H1 (cell line): ENCODE measurements around the gene PKIB. TPM values are rescaled to one million over a fixed set of nuclear protein-coding genes. Genes with fewer than 3 reads are reported as not detected.

Source experiments
- CTCF ChIA-PET: fragments of 300-600 bp; sonication (Branson Sonifier 250); formaldehyde crosslinking; loops from one replicate; lab custom pipeline; 2021; ENCODE audit not compliant: partially characterized antibody; lab: Charles Lee
- POLR2A ChIA-PET: fragments of 300-600 bp; sonication (Branson Sonifier 250); formaldehyde crosslinking; loops from one replicate; lab custom pipeline; 2021; ENCODE audit warnings: inconsistent platforms; ENCODE audit not compliant: partially characterized antibody; lab: Charles Lee
- DNase-seq, 2 experiments: peaks; one replicate each; pipeline versions ENCODE4 v3.0.0 to v3.0.0-alpha.2; 2010 to 2022; ENCODE audit warnings: low spot score in 2 of 2, low read depth in 1 of 2, mixed read lengths in 1 of 2
- FAIRE-seq: peaks from 2 replicates; lab custom pipeline; 2011; peaks lifted over from hg19 to GRCh38; lab: Jason Lieb, UNC
- H2AFZ ChIP-seq: 2 replicates; pipeline ENCODE4 v1.8.1; 2012; ENCODE audit warnings: low read length, inconsistent platforms
- H2AK5ac ChIP-seq: 2 replicates; pipeline ENCODE4 v1.6.1; 2013; ENCODE audit warnings: low read depth, low read length
- H2BK120ac ChIP-seq: replicated peaks from 2 replicates; pipeline ENCODE3; 2013; ENCODE audit warnings: low read depth, low read length, inconsistent platforms
- H2BK12ac ChIP-seq: 2 replicates; pipeline ENCODE4 v1.6.1; 2013; ENCODE audit warnings: low read depth, low read length
- H2BK15ac ChIP-seq: 2 replicates; pipeline ENCODE4 v1.6.1; 2013; ENCODE audit warnings: low read length
- H2BK20ac ChIP-seq: 2 replicates; pipeline ENCODE4 v1.6.1; 2013; ENCODE audit warnings: low read length
- H2BK5ac ChIP-seq: 2 replicates; pipeline ENCODE4 v1.6.1; 2013; ENCODE audit warnings: low read depth, low read length
- H3K14ac ChIP-seq: 2 replicates; pipeline ENCODE4 v1.6.1; 2013; ENCODE audit warnings: inconsistent platforms; ENCODE audit not compliant: insufficient read length
- H3K18ac ChIP-seq: 2 replicates; pipeline ENCODE4 v1.6.1; 2013; ENCODE audit warnings: low read length; ENCODE audit errors: extremely low read depth
- H3K23ac ChIP-seq: 2 replicates; pipeline ENCODE4 v1.6.1; 2013; ENCODE audit warnings: inconsistent platforms; ENCODE audit not compliant: insufficient read length
- H3K23me2 ChIP-seq: 2 replicates; pipeline ENCODE4 v1.6.1; 2013; ENCODE audit warnings: low read depth, low read length
- H3K27ac ChIP-seq: 2 replicates; pipeline ENCODE4 v1.6.1; 2011; ENCODE audit warnings: low read depth, low read length, inconsistent platforms
- H3K27me3 ChIP-seq, 4 experiments: replicated peaks in 1 of 4; 1 replicate in 1 of 4; 2 replicates in 3 of 4; pipeline versions ENCODE4 v1.6.1 to v1.8.1; 2011 to 2013; ENCODE audit warnings: low read length in 3 of 4, mild to moderate bottlenecking in 3 of 4, inconsistent platforms in 2 of 4, mixed read lengths in 2 of 4, moderate library complexity in 1 of 4; ENCODE audit not compliant: control insufficient read depth in 3 of 4, insufficient read depth in 3 of 4; ENCODE audit errors: extremely low read depth in 1 of 4
- H3K36me3 ChIP-seq, 4 experiments: 2 replicates each; pipeline versions ENCODE4 v1.6.1 to v1.8.1; 2011 to 2013; ENCODE audit warnings: mild to moderate bottlenecking in 4 of 4, low read length in 3 of 4, moderate library complexity in 2 of 4, control low read depth in 1 of 4, inconsistent platforms in 1 of 4; ENCODE audit not compliant: insufficient read depth in 4 of 4, control insufficient read depth in 2 of 4
- H3K4ac ChIP-seq: replicated peaks from 2 replicates; pipeline ENCODE3; 2013; ENCODE audit warnings: low read length, low read depth, mixed read lengths, inconsistent platforms; ENCODE audit not compliant: insufficient read length
- H3K4me1 ChIP-seq, 4 experiments: replicated peaks in 1 of 4; 1 replicate in 1 of 4; 2 replicates in 3 of 4; pipeline versions ENCODE4 v1.6.1 to v1.8.1; 2011 to 2013; ENCODE audit warnings: low read length in 3 of 4, inconsistent platforms in 2 of 4, mixed read lengths in 1 of 4; ENCODE audit not compliant: insufficient read depth in 4 of 4, control insufficient read depth in 3 of 4
- H3K4me2 ChIP-seq, 2 experiments: 2 replicates each; pipeline versions ENCODE4 v1.6.1 to v1.8.1; 2011 to 2013; ENCODE audit warnings: low read depth in 2 of 2, low read length in 2 of 2, control low read depth in 1 of 2, inconsistent platforms in 1 of 2, mild to moderate bottlenecking in 1 of 2; ENCODE audit not compliant: insufficient read depth in 1 of 2
- H3K4me3 ChIP-seq, 4 experiments: fragments of 200-600, 300-600 bp in 1 of 4; sonication (generic), shearing (Covaris generic), sonication (Bioruptor Twin) in 1 of 4; 2 replicates each; pipeline versions ENCODE4 v1.5.1 to v1.8.1; 2011 to 2016; ENCODE audit warnings: low read length in 4 of 4, low read depth in 3 of 4, control low read depth in 2 of 4, inconsistent platforms in 2 of 4, mild to moderate bottlenecking in 2 of 4, mixed read lengths in 1 of 4, moderate library complexity in 1 of 4; ENCODE audit not compliant: insufficient read depth in 2 of 4; ENCODE audit errors: extremely low read depth in 1 of 4
- H3K56ac ChIP-seq: replicated peaks from 2 replicates; pipeline ENCODE3; 2013; ENCODE audit warnings: low read depth, mild to moderate bottlenecking, mixed read lengths, low read length, inconsistent platforms; ENCODE audit not compliant: insufficient read length
- H3K79me1 ChIP-seq: 2 replicates; pipeline ENCODE4 v1.6.1; 2013; ENCODE audit warnings: low read depth, low read length, control low read depth
- H3K79me2 ChIP-seq, 2 experiments: 2 replicates each; pipeline versions ENCODE4 v1.6.1 to v1.8.1; 2012 to 2013; ENCODE audit warnings: low read length in 2 of 2, mild to moderate bottlenecking in 2 of 2, inconsistent platforms in 1 of 2; ENCODE audit not compliant: insufficient read depth in 2 of 2, control insufficient read depth in 1 of 2
- H3K9ac ChIP-seq, 4 experiments: replicated peaks in 1 of 4; 1 replicate in 1 of 4; 2 replicates in 3 of 4; pipeline versions ENCODE4 v1.6.1 to v1.8.1; 2011 to 2013; ENCODE audit warnings: low read depth in 3 of 4, low read length in 3 of 4, control low read depth in 2 of 4, mild to moderate bottlenecking in 2 of 4, moderate library complexity in 2 of 4, inconsistent platforms in 1 of 4; ENCODE audit errors: extremely low read depth in 1 of 4
- H3K9me3 ChIP-seq, 2 experiments: 2 replicates each; pipeline versions ENCODE4 v1.6.1 to v1.8.1; 2012 to 2013; ENCODE audit warnings: mild to moderate bottlenecking in 2 of 2, moderate library complexity in 2 of 2, control low read depth in 1 of 2, inconsistent platforms in 1 of 2, low read depth in 1 of 2, low read length in 1 of 2, mixed read lengths in 1 of 2; ENCODE audit not compliant: insufficient read depth in 2 of 2
- H4K20me1 ChIP-seq, 2 experiments: replicated peaks in 1 of 2; 2 replicates each; pipeline versions ENCODE3 to v1.8.1; 2011 to 2013; ENCODE audit warnings: inconsistent platforms in 2 of 2, low read length in 2 of 2, mild to moderate bottlenecking in 1 of 2; ENCODE audit not compliant: insufficient read depth in 2 of 2, control insufficient read depth in 1 of 2
- H4K5ac ChIP-seq: 2 replicates; pipeline ENCODE4 v1.6.1; 2013; ENCODE audit warnings: low read length, low read depth, mixed read lengths, inconsistent platforms; ENCODE audit not compliant: insufficient read length
- H4K8ac ChIP-seq: 2 replicates; pipeline ENCODE4 v1.8.0; 2013; ENCODE audit warnings: mild to moderate bottlenecking, moderate library complexity, low read length, inconsistent platforms; ENCODE audit not compliant: insufficient read depth; ENCODE audit errors: extremely low read depth
- H4K91ac ChIP-seq: replicated peaks from 2 replicates; pipeline ENCODE3; 2013; ENCODE audit warnings: low read length, mixed read lengths, inconsistent platforms; ENCODE audit not compliant: insufficient read length
- CBX8 ChIP-seq: fragments of 300-800, 300-1000 bp; sonication (generic); IDR thresholded peaks from 2 replicates; pipeline ENCODE4 v1.7.1; 2016; ENCODE audit warnings: low read depth, low read length, borderline replicate concordance
- CREB1 ChIP-seq: IDR thresholded peaks from 2 replicates; pipeline ENCODE4 v1.6.1; 2012; ENCODE audit warnings: inconsistent platforms
- JUND ChIP-seq: IDR thresholded peaks from 2 replicates; pipeline ENCODE4 v1.6.1; 2011; ENCODE audit warnings: mild to moderate bottlenecking, improper control_type of control experiment, low read length
- POLR2AphosphoS5 ChIP-seq: IDR thresholded peaks from 2 replicates; pipeline ENCODE4 v1.6.1; 2011; ENCODE audit warnings: low read depth, low read length
- RAD21 ChIP-seq, 2 experiments: IDR thresholded peaks in 1 of 2; conservative IDR thresholded peaks in 1 of 2; 2 replicates each; pipeline ENCODE4 v1.6.1; 2011; ENCODE audit warnings: low read depth in 2 of 2, low read length in 2 of 2, improper control_type of control experiment in 1 of 2, inconsistent platforms in 1 of 2, mild to moderate bottlenecking in 1 of 2, moderate library complexity in 1 of 2
- SIN3A ChIP-seq, 2 experiments: IDR thresholded peaks in 1 of 2; conservative IDR thresholded peaks in 1 of 2; 2 replicates each; pipeline ENCODE4 v1.6.1; 2011 to 2012; ENCODE audit warnings: low read length in 2 of 2, improper control_type of control experiment in 1 of 2, low read depth in 1 of 2, mild to moderate bottlenecking in 1 of 2
- ZNF274 ChIP-seq: IDR thresholded peaks from 2 replicates; pipeline ENCODE4 v1.7.0; 2012; ENCODE audit warnings: low read length, borderline replicate concordance; ENCODE audit errors: extremely low read depth
- WGBS, 2 experiments: shearing (Covaris generic) in 1 of 2; methylation state at CpG; one replicate each; pipeline versions ENCODE4 v1.1.6 to v1.1.7; 2013 to 2015; ENCODE audit warnings: low lambda C conversion rate in 2 of 2, mixed read lengths in 2 of 2, inconsistent platforms in 1 of 2, low coverage in 1 of 2, missing lambda C conversion rate in 1 of 2; ENCODE audit not compliant: insufficient replicate concordance in 2 of 2, insufficient coverage in 1 of 2, insufficient read length in 1 of 2; ENCODE audit errors: extremely low coverage in 1 of 2, missing lambda C conversion rate in 1 of 2; 5-methylcytosine and 5-hydroxymethylcytosine counted together
- polyA plus RNA-seq, 7 experiments: library from polyadenylated mRNA; depleted of rRNA in 3 of 7; stranded (reverse) in 5 of 7; unstranded in 2 of 7; fragments of >200 nt in 5 of 7; fragments of 200-250 nt in 2 of 7; gene quantifications; 1 replicate in 5 of 7; 2 replicates in 1 of 7; 4 replicates in 1 of 7; pipeline versions ENCODE4 v1.2.1 to v1.2.3, GENCODE V29; 2011 to 2013; ENCODE audit warnings: missing spikeins in 2 of 7, mixed read lengths in 2 of 7
- total RNA-seq: library from RNA; stranded (reverse); fragmentation: NEBNext Ultra II Directional; extraction: Animal tissue kit (Norgen Biotek cat#: 25700); gene quantifications from 2 replicates; pipeline ENCODE4 v1.2.1, GENCODE V29; 2021

The PKIB gene
- total and polyA plus RNA-seq, 2 of the 8 experiments (the other 6 are each of a cell fraction or from before 2014, with no cell fraction given), result 13.5 to 73.3 TPM

DNA sequence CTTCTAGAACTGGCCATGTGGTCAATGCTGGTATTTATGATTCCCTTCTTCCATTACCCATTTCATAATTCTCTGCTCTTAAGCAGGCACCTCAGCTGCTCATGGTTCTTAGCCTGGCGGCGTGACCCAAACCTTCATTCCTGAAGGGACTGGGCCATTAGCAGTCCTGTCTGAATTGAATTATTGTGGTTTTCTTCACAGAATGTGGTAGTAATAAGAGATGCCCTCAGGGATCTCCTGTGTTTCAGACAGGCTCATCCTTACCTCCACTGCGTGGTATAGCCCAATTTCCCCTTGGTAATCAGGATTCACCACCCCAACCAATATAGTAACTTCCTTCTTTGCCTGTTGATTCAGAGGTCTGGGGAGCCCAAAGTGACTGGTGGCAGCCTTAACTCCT lies 37.6 kb downstream of the PKIB start:
- DNase-seq (no peak), FAIRE-seq (no peak)
- H3K27me3 ChIP-seq, result no peaks in the 10 kb centered on the region
- H2BK120ac ChIP-seq, result no peak overlapping the region
- H3K79me1 ChIP-seq, result no peaks in the 10 kb centered on the region
- no peak overlapping the region for H2BK12ac ChIP-seq
- H3K79me2 ChIP-seq, result no peaks in the 10 kb centered on the region
- no peak overlapping the region for H2AK5ac ChIP-seq
- H4K91ac ChIP-seq, result no peak overlapping the region
- no peak overlapping the region for H2BK5ac ChIP-seq
- no peaks in the 10 kb centered on the region for H3K23me2 ChIP-seq
- WGBS, 2 experiments, result 65% methylated on average over 3 of the region's 3 CpGs; no CpG with 5 or more reads in 1 of the 2 experiments
- H3K4me2 ChIP-seq, result no peak overlapping the region
- no peak overlapping the region for H4K5ac ChIP-seq
- POLR2A ChIA-PET, result no interaction called here
- H2BK20ac ChIP-seq, result no peak overlapping the region
- no peak overlapping the region for H3K4ac ChIP-seq
- TF ChIP-seq CBX8, result no peak
- TF ChIP-seq ZNF274, result no peak
- no peak for TF ChIP-seq POLR2AphosphoS5
- no peak for TF ChIP-seq RAD21 (IDR thresholded peaks at IDR 0.05 in 1 of 2, conservative IDR thresholded peaks at IDR 0.05 in 1 of 2; ENCODE audit: low read depth in 2 of 2, low read length in 2 of 2)
- TF ChIP-seq JUND, result no peak
- no peak for TF ChIP-seq CREB1
- no peak for TF ChIP-seq SIN3A (conservative IDR thresholded peaks at IDR 0.05 in 1 of 2, IDR thresholded peaks at IDR 0.05 in 1 of 2; ENCODE audit: low read depth in 1 of 2, low read length in 2 of 2)
- H3K56ac ChIP-seq, result no peak overlapping the region
- no peak overlapping the region for H2AFZ ChIP-seq
- H3K23ac ChIP-seq, result no peak overlapping the region
- no peaks in the 10 kb centered on the region for H3K9me3 ChIP-seq
- no peak overlapping the region for H3K27ac ChIP-seq
- CTCF ChIA-PET, result interaction anchor here (1.8 kb wide), 2 partner anchors 9 to 79 kb away, joined by 5 to 6 read pairs; no protein-coding TSS in a partner anchor
- no peak overlapping the region for H3K18ac ChIP-seq
- H4K8ac ChIP-seq, result no peak overlapping the region
- H2BK15ac ChIP-seq, result no peak overlapping the region
- no peak overlapping the region for H3K14ac ChIP-seq
- no peaks in the 10 kb centered on the region for H3K4me1 ChIP-seq
- H3K36me3 ChIP-seq, result no peaks in the 10 kb centered on the region; a peak in 1 of 8 replicates
- H4K20me1 ChIP-seq, result no peaks in the 10 kb centered on the region
- H3K9ac ChIP-seq, result no peak overlapping the region
- no peak overlapping the region for H3K4me3 ChIP-seq
